Measurements from ENCODE around the gene STXBP5L.
"Not testable (repeated sequence)": the region's sequence is repeated elsewhere in the genome, so short reads cannot be mapped to it uniquely, and the experiment has no call there.

Gene STXBP5L

DNA sequence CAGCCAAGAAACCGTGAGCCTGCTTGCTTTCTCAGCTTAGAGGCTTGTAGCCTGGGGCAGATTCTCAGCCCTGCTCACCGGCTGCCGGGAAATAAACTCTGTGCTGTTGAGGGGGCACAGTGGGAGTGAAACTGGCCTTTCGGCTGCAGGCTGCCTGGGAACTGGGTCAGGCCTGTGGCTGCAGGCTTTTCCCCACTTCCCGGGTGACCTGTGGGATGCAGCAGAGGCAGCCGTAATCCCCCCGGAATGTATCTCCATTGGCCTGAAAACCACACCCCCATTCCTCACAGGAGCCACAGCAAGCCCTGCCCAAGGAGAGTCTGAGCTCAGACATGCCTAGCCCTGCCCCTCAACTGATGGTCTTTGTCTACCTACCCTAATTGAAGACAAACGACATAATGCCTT, 110.9 kb downstream of the STXBP5L start:
- DNase-seq (ENCODE audit: low read depth): no peak

DNA sequence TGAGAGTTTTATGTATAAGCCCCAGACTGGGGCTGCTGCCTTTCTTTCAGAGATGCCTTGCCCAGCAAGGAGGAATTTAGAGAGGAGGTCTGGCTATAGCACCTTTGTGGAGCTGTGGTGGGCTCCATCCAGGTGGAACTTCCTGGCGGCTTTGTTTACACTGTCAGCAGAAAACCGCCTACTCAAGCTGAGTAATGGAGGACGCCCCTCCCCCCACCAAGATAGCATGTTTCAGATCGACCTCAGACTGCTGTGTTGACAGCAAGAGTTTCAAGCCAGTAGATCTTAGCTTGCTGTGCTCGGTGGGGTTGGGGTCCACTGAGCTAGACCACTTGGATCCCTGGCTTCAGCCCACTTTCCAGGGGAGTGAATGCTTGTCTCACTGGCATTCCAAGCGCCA, 155.6 kb downstream of the STXBP5L start:
- no peak for DNase-seq (ENCODE audit: low read depth)

DNA sequence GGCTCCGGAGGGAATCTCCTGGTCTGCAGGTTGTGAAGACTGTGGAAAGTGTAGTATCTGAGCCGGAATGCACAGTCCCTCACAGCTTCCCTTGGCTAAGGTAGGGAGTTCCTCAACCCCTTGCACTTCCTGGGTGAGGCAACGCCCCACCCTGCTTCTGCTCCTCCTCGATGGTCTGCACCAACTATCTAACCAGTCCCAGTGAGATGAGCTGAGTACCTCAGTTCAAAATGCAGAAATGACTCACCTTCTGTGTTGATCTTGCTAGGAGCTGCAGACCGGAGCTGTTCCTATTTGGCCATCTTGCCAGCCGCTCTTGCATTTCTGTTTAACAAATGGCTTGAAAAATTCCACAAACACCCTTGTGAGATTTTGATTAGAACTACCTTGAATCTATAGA, 156.1 kb downstream of the STXBP5L start:
- no peak for DNase-seq (ENCODE audit: low read depth)

DNA sequence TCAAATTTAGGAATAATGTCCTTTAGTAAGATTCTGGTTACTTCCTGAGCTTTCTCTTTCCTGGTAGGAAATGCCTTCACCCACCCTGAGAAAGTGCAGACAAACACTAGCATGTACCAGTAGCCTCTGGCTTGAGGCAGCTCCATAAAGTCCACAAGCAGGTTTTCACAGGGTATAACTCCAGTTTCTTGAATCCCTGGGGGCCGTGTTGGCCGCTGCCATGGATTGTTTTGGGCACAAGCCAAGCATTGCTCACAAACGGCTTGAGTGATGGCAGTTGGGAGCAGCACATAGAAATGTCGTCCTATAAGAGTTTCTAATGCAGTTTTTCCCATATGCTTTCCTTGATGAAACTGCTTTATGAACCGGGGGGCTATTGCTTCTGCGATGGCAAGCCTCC, 164.1 kb downstream of the STXBP5L start:
- no peak for DNase-seq (ENCODE audit: low read depth)

- no peak for DNase-seq (ENCODE audit: low read depth)
Measured at GRCh38 chr3:121073011-121073410, 165.0 kb downstream of the STXBP5L start.

DNA sequence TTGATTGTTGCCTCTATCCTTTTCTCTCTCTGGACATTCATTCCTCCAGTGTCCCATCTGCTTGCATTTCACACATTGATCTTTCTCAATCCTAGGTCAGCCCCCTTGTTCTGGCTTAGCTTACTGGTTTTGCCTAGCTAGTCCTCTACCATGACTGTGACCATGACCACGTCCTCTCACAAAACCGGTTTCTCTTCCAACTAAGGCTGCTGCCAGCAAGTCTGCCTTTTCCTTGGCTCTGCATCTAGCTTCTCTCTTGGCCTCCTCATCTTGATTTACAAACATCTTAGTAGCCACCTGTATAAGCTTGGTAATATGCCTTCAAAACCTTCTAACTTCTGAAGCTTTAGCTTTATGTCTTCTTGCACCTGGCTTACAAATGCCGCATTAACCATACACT, 167.2 kb downstream of the STXBP5L start:
- no peak for DNase-seq (ENCODE audit: low read depth)

DNA sequence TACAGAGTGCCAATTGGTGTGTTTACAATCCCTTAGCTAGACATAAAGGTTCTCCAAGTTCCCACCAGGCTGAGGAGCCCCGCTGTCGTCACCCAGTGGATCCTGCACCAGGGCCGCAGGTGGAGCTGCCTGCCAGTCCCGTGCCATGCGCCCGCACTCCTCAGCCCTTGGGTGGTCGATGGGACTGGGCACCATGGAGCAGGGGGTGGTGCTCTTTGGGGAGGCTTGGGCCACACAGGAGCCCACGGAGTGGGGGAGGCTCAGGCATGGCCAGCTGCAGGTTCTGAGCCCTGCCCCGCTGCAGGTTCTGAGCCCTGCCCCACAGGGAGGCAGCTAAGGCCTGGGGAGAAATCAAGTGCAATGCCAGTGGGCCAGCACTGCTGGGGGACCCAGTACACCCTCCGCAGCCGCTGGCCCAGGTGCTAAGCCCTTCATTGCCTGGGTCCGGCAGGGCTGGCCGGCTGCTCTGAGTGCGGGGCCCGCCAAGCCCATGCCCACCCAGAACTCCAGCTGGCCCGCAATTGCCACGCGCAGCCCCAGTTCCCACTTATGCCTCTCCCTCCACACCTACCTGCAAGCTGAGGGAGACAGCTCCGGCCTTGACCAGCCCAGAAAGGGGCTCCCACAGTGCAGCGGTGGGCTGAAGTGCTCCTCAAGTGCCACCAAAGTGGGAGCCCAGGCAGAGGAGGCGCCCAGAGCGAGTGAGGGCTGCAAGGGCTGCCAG, 170.5 kb downstream of the STXBP5L start:
- not testable (repeated sequence) for DNase-seq (ENCODE audit: low read depth)

- no peak for DNase-seq (ENCODE audit: low read depth)
Measured at GRCh38 chr3:121096953-121097352, 188.9 kb downstream of the STXBP5L start.

GRCh38 chr3:121111086-121111485, 203.1 kb downstream of the STXBP5L start:
- DNase-seq (ENCODE audit: low read depth): not testable (repeated sequence)

- DNase-seq (ENCODE audit: low read depth): no peak
Measured at GRCh38 chr3:121111914-121112612, 204.1 kb downstream of the STXBP5L start.

- DNase-seq (ENCODE audit: low read depth): no peak
Measured at GRCh38 chr3:121126033-121126706, 218.2 kb downstream of the STXBP5L start.

- no peak for DNase-seq (ENCODE audit: low read depth)
Measured at GRCh38 chr3:121126707-121127035, 218.7 kb downstream of the STXBP5L start.

DNA sequence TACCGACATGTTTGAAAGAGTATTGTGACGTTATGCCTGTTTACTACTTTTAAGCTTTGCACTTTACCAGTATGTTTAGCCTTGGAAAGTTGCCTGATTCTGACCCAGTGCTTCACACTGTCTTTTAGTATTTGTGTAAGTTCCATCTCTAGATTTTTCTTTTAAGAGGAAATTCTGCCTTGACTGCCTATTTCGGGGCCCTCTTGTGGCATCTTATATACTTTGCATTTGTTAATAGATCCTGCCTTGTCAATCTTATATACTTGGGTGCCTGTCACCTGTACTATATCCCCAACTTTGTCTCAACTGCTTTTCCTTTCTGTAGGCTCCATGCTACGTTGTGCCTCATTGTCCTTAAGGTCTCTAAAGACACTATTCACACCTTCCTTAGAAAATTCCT, 244.6 kb downstream of the STXBP5L start:
- DNase-seq (ENCODE audit: low read depth): no peak

DNA sequence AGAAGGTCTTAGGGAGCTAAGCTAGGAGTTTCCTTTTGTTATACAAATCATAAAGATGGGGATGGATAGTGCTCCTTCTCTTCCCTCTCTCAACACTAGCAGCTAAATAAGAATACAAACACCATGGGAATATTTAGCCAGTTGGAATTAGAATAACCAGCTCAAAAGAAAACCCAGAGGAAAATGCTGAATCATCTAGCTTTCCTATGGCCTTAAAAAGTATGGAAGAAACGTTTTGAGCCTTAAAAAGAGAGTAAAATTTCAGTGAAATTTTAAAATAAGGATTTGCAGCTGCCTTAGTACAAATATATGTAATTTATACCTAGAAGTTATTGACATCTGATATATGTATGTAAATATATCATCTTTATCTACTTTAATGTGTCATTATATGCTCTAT, 245.8 kb downstream of the STXBP5L start:
- DNase-seq (ENCODE audit: low read depth): no peak

DNA sequence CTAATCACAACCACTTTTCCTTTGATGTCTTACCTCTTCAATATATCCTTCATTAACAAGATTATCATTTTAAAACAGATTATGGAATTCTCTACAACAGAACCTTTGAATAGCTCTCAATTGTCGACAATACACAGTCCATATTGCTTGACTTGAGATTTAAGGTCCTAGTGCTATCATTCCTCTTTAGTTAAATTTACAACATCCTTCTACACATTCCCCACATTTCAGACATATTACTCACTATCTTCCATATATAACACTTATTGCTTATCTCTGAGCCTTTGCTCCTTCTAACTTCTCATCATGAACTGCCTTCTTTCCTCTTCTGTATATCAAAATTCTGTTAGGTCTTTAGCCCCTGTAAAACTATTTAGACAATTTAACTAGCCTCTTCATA, 247.0 kb downstream of the STXBP5L start:
- no peak for DNase-seq (ENCODE audit: low read depth)

- DNase-seq (ENCODE audit: low read depth): no peak
Measured at GRCh38 chr3:121165397-121165837, 257.4 kb downstream of the STXBP5L start.

GRCh38 chr3:121167374-121168139, 259.6 kb downstream of the STXBP5L start:
- no peak for DNase-seq (ENCODE audit: low read depth)

- no peak for DNase-seq (ENCODE audit: low read depth)
Measured at GRCh38 chr3:121175083-121175482, 267.1 kb downstream of the STXBP5L start.

DNA sequence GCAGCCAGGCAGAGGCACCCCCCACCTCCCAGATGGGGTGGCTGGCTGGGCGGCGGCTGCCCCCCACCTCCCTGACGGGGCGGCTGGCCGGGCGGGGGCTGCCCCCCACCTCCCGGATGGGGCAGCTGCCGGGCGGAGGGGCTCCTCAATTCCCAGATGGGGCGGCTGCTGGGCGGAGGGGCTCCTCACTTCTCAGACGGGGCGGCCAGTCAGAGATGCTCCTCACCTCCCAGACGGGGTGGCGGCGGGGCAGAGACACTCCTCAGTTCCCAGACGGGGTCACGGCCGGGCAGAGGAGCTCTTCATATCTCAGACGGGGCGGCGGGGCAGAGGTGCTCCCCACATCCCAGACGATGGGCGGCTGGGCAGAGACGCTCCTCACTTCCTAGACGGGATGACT, 282.6 kb downstream of the STXBP5L start:
- not testable (repeated sequence) for DNase-seq (ENCODE audit: low read depth)

DNA sequence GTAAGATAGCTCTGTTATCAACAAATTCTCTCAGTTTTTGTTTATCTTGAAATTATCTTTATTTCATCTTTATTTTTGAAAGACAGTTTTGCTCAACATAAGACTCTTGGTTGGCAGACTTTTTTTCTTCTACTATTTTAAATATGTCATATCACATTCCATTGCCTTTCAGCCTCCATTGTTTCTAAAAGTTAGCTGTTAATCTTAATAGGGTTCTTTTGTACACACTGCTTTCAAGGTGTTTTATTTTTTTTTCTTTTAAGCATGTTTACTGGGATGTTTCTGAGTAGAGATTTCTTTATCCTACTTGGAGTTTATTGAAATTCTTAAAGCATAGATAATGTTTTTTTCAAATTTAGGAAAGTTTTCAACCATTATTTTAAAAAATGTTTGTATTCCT, 294.6 kb downstream of the STXBP5L start:
- DNase-seq (ENCODE audit: low read depth): no peak

- no peak for DNase-seq (ENCODE audit: low read depth)
Measured at GRCh38 chr3:121223116-121223515, 315.1 kb downstream of the STXBP5L start.

- DNase-seq (ENCODE audit: low read depth): no peak
Measured at GRCh38 chr3:121228971-121229370, 321.0 kb downstream of the STXBP5L start.

Data from stimulated activated CD4-positive, alpha-beta T cell treated with anti-CD3 and anti-CD28 coated beads, Interleukin-2, amount 100 ng/mL, for 4 hours (primary cell).